Osteocyte (in vitro differentiated cells): ENCODE results near the gene SNX13. TPM values are rescaled to one million over a fixed set of nuclear protein-coding genes. Genes with fewer than 3 reads are reported as not detected.

ENCODE experiments used
- DNase-seq: peaks from one replicate; pipeline ENCODE4 v3.0.0; 2021; ENCODE audit warnings: mixed read lengths; ENCODE audit not compliant: unreplicated experiment; ENCODE audit errors: extremely low spot score
- H3K27ac Mint-ChIP-seq: one replicate; pipeline ENCODE4 v1.8.0; 2021; ENCODE audit warnings: mild to moderate bottlenecking, mixed read lengths; ENCODE audit not compliant: unreplicated experiment
- H3K27me3 Mint-ChIP-seq: one replicate; pipeline ENCODE4 v1.8.0; 2021; ENCODE audit warnings: mixed read lengths; ENCODE audit not compliant: unreplicated experiment
- H3K36me3 Mint-ChIP-seq: one replicate; pipeline ENCODE4 v1.8.0; 2021; ENCODE audit warnings: mixed read lengths; ENCODE audit not compliant: unreplicated experiment
- H3K4me1 Mint-ChIP-seq: one replicate; pipeline ENCODE4 v1.8.0; 2021; ENCODE audit warnings: mixed read lengths; ENCODE audit not compliant: unreplicated experiment
- H3K4me3 Mint-ChIP-seq: one replicate; pipeline ENCODE4 v1.8.0; 2021; ENCODE audit warnings: mild to moderate bottlenecking, moderate library complexity, mixed read lengths; ENCODE audit not compliant: unreplicated experiment
- H3K9me3 Mint-ChIP-seq: one replicate; pipeline ENCODE4 v1.8.0; 2021; ENCODE audit warnings: mixed read lengths; ENCODE audit not compliant: unreplicated experiment
- total RNA-seq: library from RNA; stranded (reverse); gene quantifications from 2 replicates; pipeline ENCODE4 v1.2.1, GENCODE V29; 2021
- TF ChIP-seq, protein P1 (sequence below): fragments of 200-600 bp; sonication (generic); IDR thresholded peaks from 2 replicates; pipeline ENCODE4 v1.5.0; 2021; ENCODE audit warnings: antibody characterized with exemption, mild to moderate bottlenecking, moderate library complexity

The SNX13 gene
- total RNA-seq, 1 donor from 2014 or later, result 49.5 TPM

DNA sequence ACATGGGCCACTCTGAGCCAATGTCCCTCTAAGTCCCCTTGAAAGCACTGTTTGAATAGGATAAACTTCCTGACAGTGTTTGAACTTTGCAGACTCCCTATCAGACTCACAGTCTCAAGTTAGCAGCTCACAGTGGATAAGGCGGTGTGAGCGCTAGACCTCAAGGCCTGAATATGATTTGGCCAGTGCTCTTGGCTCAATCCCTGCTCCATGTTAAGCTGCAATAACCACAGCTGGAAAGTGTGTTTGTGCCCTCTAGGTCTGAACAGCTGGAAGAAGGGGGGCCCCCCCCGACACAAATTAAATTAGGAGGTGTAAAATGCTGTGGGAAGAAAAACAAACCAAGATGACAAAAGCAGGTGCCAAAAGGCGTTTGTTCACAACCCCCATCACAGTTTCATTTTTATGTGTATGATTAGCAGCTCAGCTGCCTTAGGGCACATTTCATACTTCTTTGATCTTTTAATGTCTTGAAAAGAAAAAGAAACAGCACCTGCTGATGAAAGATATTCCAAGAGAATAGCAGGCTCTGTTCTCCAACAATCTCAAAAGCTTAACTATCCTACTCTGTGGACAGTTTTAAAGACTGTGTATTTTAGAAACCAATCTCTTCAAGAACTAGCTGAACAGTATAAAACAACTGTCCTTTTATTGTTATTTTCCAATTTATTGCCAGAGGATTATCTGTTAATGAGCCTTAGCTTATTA is 167.6 kb downstream of the SNX13 start:
- Mint-ChIP-seq H3K36me3 (no peaks in the 10 kb centered on the region), H3K4me1 (no peaks in the 10 kb centered on the region), H3K4me3 (no peak overlapping the region), H3K9me3 (no peaks in the 10 kb centered on the region), H3K27ac (no peak overlapping the region), H3K27me3 (no peaks in the 10 kb centered on the region)
- TF ChIP-seq, protein P1, sequence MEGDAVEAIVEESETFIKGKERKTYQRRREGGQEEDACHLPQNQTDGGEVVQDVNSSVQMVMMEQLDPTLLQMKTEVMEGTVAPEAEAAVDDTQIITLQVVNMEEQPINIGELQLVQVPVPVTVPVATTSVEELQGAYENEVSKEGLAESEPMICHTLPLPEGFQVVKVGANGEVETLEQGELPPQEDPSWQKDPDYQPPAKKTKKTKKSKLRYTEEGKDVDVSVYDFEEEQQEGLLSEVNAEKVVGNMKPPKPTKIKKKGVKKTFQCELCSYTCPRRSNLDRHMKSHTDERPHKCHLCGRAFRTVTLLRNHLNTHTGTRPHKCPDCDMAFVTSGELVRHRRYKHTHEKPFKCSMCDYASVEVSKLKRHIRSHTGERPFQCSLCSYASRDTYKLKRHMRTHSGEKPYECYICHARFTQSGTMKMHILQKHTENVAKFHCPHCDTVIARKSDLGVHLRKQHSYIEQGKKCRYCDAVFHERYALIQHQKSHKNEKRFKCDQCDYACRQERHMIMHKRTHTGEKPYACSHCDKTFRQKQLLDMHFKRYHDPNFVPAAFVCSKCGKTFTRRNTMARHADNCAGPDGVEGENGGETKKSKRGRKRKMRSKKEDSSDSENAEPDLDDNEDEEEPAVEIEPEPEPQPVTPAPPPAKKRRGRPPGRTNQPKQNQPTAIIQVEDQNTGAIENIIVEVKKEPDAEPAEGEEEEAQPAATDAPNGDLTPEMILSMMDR, result no peak
- no peak for DNase-seq

DNA sequence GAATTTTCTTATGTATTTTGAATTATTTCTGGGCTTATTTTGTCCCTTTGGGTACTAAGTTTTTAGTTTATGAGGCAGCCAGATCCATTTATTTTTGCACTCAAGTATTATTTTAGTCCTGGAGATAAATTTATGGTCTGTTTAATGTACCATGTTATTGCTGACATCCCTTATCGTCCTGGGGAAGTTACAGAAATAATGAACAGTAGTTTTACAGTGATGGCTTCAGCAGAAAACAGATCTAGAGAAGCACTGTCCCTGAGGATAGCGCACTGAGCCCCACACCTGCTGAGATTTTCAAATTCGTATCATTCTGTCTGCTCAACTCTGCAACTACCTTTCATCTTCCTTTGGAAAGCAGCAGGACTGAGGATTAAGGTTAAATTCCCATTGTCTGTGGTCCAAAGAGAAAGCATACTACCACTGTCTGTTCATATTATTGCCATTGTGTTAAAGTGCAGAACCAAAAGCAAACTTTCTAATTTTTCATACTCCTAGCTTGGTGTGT is 168.3 kb downstream of the SNX13 start:
- Mint-ChIP-seq H3K9me3 (no peaks in the 10 kb centered on the region), H3K27me3 (no peaks in the 10 kb centered on the region), H3K4me1 (no peaks in the 10 kb centered on the region), H3K36me3 (no peaks in the 10 kb centered on the region), H3K27ac (no peak overlapping the region), H3K4me3 (no peak overlapping the region)
- no peak for DNase-seq
- TF ChIP-seq, protein P1, result no peak

DNA sequence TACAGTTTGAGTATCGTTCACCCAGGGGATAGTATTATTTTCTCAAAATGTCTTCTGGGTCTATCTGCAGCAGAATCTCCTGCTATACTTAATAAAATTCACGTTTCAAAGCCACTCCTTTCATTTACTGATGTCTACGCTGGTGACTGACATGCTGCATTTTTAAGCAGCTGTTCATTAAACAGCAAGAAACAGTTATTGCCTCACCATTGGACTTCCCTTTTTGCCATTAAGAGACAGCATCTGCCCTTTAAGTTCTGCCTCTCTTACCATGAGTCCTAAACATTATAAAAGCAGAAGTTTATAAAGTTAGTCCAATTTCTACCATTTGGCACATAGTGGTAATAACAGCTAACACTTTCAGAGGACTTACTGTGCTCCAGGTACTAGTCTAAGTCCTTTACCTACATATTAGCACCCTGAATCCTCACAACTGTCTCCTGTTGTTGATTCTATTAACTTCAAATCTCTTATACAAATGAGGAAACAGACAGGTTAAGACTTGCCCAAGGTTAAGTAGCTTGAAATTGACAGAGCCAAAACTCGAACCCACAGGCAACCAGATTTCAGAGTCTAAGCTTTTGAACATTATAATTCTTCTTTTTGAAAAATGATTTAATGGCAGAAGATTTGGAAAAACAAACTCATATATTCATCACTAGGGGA is 169.5 kb downstream of the SNX13 start:
- no peaks in the 10 kb centered on the region for H3K9me3 Mint-ChIP-seq
- no peak for DNase-seq
- H3K36me3 Mint-ChIP-seq, result no peaks in the 10 kb centered on the region
- no peaks in the 10 kb centered on the region for H3K27me3 Mint-ChIP-seq
- H3K4me1 Mint-ChIP-seq, result no peaks in the 10 kb centered on the region
- no peak overlapping the region for H3K4me3 Mint-ChIP-seq
- no peak overlapping the region for H3K27ac Mint-ChIP-seq
- TF ChIP-seq, protein P1, result no peak

DNA sequence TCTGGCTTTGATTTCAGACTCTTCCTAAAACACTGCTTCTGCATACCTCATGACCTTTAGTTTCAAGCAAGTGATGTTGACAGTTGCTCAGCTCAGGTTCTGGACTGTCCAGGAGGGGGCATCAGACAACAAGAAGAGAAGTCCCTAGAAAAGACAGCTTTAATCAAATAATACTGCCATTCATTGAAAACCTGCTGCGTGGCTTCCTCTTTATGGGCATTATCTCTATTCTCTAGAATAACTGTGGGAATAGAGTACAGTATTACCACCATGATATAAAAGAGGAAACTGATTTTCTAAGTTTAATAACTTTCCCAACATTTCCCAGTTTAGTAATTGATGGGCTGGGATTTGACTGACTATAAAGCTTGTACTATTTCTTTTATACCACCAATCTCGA is 170.4 kb downstream of the SNX13 start:
- DNase-seq, result no peak
- Mint-ChIP-seq H3K27ac (no peak overlapping the region), H3K4me3 (no peak overlapping the region), H3K27me3 (no peaks in the 10 kb centered on the region), H3K9me3 (no peaks in the 10 kb centered on the region), H3K36me3 (no peaks in the 10 kb centered on the region), H3K4me1 (no peaks in the 10 kb centered on the region)
- TF ChIP-seq, protein P1, result peak; percentile 87

DNA sequence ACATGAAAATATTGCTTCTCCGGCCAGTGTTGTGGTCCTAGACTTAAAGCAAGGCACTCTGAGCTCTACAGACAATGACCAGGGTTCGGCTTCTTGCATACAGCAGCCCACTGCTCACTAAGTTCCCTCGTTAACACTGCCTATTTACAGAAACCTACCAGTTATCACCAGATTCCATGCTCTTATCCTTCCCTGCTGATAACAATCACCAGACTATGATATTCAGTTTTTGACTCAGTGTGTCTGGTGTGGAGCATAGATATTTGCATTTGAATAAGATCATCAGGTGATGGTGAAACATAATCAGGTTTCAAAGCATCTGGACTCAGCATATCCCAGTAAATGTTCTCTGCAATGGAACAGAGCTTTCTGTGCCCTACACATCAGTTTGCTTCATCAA is 182.3 kb downstream of the SNX13 start:
- H3K4me1 Mint-ChIP-seq, result no peaks in the 10 kb centered on the region
- peaks cover 3% of the 10 kb centered on the region for H3K27me3 Mint-ChIP-seq
- peaks cover 2% of the 10 kb centered on the region for H3K36me3 Mint-ChIP-seq
- no peak overlapping the region for H3K4me3 Mint-ChIP-seq
- TF ChIP-seq, protein P1, result no peak
- DNase-seq, result no peak
- H3K9me3 Mint-ChIP-seq, result peaks cover 22% of the 10 kb centered on the region
- H3K27ac Mint-ChIP-seq, result no peak overlapping the region
